Stimulated activated CD4-positive, alpha-beta T cell treated with anti-CD3 and anti-CD28 coated beads, Interleukin-1b, Interleukin-23, amount 100 ng/mL, for 4 hours (primary cell): ENCODE data around the gene PTPN14.
"Not testable (repeated sequence)": the region's sequence is repeated elsewhere in the genome, so short reads cannot be mapped to it uniquely, and the experiment has no call there.

Source experiments
- DNase-seq, 2 donors: peaks; one replicate each; pipeline ENCODE4 v3.0.0-alpha.2; 2020; ENCODE audit warnings: low read depth in 2 of 2

Gene PTPN14

DNA sequence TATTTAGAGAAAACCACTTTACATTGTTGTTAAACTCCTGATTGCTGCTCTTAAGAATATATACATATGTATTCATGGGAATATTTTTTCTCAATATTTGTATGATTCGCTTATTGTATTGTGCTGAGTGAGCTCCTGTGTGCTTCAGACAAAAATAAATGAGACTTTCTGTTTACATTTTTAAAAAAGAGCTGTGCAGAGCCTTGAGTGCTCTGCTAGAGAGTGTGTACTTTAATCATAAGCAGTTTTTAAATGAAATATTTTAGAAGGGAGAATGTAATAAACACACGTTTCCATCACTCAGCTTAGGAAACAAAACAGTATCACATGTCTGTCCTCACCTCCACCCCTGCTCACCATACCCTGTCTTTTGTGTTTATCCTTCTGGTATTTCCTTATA is 9.7 kb downstream of the PTPN14 start:
- no peak for DNase-seq

- DNase-seq = no peak
Measured at GRCh38 chr1:214541206-214541605, 10.2 kb downstream of the PTPN14 start.

GRCh38 chr1:214540324-214540723 is 11.1 kb downstream of the PTPN14 start:
- no peak for DNase-seq

GRCh38 chr1:214538496-214538895 is 12.9 kb downstream of the PTPN14 start:
- DNase-seq = no peak

- DNase-seq = no peak
Measured at GRCh38 chr1:214537872-214538473, 13.4 kb downstream of the PTPN14 start.

- no peak for DNase-seq
Measured at GRCh38 chr1:214537219-214537618, 14.2 kb downstream of the PTPN14 start.

GRCh38 chr1:214532070-214532469 is 19.3 kb downstream of the PTPN14 start:
- DNase-seq = no peak

DNA sequence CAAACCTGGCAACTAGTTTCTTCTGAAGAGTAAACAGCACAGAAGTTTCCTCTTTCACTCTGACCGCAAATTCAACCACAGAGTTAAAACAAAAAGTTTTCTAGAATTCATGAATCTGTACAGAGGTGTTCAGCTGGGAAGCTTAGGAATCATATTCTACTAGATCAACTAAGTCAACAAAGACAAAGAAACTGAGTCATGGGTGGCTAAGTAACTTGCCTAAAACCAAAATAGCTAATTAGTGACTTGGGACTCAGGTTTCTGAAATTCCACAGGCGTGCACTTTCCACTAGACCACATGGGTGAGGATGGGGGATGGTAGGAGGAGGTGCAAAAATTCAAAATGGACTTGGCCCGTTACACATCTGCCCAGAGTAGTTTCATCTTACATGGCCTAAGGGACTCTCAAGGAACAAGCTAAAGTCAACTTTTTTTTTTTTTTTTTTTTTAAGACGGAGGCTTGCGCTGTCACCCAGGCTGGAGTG is 25.8 kb downstream of the PTPN14 start:
- no peak for DNase-seq

GRCh38 chr1:214524824-214525223 is 26.6 kb downstream of the PTPN14 start:
- no peak for DNase-seq

- DNase-seq = no peak
Measured at GRCh38 chr1:214523124-214523824, 28.1 kb downstream of the PTPN14 start.

- not testable (repeated sequence) for DNase-seq
Measured at GRCh38 chr1:214521458-214521857, 29.9 kb downstream of the PTPN14 start.

DNA sequence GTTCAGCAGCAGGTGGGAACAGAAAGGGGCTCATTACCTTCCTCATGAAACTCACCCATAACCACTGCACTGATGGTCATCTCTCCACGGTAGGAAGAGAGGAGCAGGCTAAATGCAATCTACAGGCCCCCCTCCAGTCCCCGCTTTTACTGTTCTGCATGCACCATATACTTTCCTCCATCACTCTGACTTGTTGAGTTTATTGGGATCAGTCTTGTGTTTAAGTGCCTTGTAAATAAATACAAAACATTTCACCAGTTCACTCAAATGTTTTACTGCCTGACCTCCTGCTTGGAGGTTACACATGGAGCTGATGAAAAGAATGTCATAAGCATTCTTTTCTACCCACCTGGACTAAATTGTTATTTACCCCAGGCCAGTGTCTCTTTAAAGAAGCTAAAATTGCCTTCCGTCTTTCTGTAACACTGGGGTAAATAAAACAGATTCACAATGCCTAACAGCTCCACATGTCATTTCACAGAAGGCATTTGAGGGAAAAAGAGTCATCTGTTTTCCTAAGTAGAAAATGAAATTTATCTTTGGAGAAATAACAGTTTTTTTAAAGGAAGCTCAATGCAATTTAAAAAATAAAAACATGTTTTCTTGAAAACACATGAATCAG is 30.7 kb downstream of the PTPN14 start:
- DNase-seq = no peak

GRCh38 chr1:214518361-214518760 is 33.0 kb downstream of the PTPN14 start:
- no peak for DNase-seq

DNA sequence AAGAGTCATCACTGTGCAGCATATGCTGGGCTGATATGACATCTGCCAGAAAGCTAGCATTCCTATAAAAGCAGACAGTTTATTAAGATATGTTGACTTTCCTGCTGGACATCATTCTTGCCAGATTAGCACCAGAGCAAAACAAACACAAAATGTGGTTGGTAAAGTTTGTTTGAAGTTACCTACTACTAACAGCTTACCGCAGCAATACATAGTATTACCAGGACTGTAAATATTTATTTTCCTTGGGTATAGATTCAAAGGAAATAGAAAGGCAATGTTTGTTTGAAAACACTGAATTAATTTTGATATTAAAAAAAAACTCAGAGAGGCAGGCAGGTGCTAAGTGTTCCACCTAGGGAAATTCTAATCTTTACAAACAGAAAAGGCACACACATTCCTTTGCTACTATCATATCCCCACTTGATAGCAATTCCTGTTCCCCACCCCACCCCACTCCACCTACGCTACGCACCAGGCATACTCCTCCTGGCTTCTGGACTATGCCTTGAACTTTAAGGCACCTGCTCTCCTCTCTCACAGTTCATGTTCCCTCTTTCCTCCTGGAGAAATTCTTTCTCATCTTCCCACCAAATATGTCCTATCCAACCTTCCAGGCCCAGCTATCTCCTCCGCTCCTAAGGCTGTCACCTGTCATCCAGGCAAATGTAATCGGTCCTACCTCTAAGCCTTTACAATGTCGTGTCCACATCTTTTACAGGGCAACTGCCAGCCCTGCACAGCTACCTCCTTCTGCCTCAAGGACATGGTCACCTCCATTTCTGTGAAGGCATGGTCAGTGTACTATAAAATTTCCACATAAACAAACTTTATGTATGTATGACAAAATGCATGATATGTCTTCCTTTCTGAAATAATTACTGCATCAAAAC is 34.7 kb downstream of the PTPN14 start:
- no peak for DNase-seq

GRCh38 chr1:214515544-214516433 is 35.6 kb downstream of the PTPN14 start:
- DNase-seq = no peak

- DNase-seq = no peak
Measured at GRCh38 chr1:214514819-214515383, 36.5 kb downstream of the PTPN14 start.

GRCh38 chr1:214514032-214514818 is 37.2 kb downstream of the PTPN14 start:
- no peak for DNase-seq

DNA sequence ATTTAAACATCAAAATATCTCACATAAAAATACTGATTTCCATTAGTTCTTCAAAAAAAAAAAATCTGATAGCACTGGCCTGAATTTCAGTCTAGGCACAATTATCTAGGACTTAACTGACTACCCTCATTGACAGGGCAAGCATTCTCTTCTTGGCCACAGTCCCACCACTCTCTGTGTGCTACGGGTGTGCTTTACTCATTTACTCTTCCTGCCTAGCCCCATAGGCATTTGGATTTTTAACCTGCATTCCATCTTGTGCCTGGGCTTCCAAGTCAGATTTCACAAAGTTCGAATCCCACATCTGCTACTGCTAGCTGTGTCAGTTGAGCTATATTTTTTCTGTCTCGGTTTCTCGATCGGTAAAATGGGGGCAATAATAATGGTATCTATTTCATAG is 38.0 kb downstream of the PTPN14 start:
- DNase-seq = no peak

DNA sequence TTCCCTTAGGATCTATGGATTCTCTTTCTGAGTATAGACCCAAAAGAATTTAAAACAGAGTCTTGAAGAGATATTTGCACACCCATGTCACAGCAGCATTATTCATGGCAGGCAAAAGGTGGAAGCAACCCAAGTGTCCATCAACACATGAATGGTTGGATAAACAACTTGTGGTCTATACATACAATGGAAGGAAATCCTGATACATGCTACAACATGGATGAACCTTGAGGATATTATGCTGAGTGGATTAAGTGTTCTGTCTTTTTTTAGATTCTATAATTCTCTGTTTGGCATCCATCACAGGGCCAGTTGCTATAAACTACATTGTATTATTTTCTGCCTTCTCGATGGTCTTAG is 39.8 kb downstream of the PTPN14 start:
- DNase-seq = no peak
